ENCODE data around the gene RASL11B. TPM values are rescaled to one million over a fixed set of nuclear protein-coding genes. Genes with fewer than 3 reads are reported as not detected.

RASL11B gene
- total and polyA plus RNA-seq, 2 of the 13 experiments (the other 11 are each of a cell fraction or from before 2014, with no cell fraction given), result 0.07 to 0.20 TPM

DNA sequence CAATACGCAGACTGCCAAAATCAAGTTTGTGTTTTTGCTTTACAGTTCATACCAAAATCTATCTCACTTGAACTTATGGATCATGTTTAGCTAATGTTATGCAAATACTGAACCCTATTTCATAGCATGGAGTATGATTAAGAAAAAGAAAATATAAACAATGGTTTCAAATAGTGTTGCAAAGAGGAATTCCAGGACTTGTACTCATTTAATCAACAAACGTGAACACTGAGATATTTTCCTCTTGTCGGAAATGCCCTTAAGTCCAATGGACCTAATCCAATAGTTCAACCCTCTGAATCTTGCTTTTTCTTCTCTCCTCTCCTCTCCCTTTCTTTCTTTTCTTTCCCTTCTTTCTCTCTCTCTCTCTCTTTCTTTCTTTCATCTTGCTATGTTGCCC is 30.8 kb downstream of the RASL11B start:
- H3K9me3 ChIP-seq (ENCODE audit: low read length), result no peaks in the 10 kb centered on the region
- no peak overlapping the region for H3K9ac ChIP-seq (ENCODE audit: insufficient read depth, low read depth, low read length)
- H2AFZ ChIP-seq (ENCODE audit: low read length), result no peak overlapping the region
- no peak for TF ChIP-seq DNMT1 (CRISPR knock-in tag; IDR thresholded peaks at IDR 0.05)
- no peak for TF ChIP-seq ZC3H13 (CRISPR knock-in tag; IDR thresholded peaks at IDR 0.05)
- TF ChIP-seq SP4 (CRISPR knock-in tag; IDR thresholded peaks at IDR 0.05), result no peak
- TF ChIP-seq ZBTB42 (CRISPR knock-in tag; IDR thresholded peaks at IDR 0.05), result no peak
- CTCF ChIA-PET (ENCODE audit: low intra/inter-chr PET ratio, low total read pairs), result no interaction called here
- POLR2A ChIA-PET, result no interaction called here
- BruUV-seq (replicated peaks), result no TSS peak
- H3K36me3 ChIP-seq (replicated peaks in 1 of 2; ENCODE audit: control insufficient read depth in 1 of 2, insufficient read depth in 2 of 2, low read length in 2 of 2), result no peaks in the 10 kb centered on the region
- no peak overlapping the region for H3K4me3 ChIP-seq (replicated peaks in 1 of 3; ENCODE audit: insufficient read depth in 1 of 3, low read depth in 2 of 3, low read length in 3 of 3)
- H3K4me1 ChIP-seq (ENCODE audit: insufficient read depth, low read length), result no peaks in the 10 kb centered on the region
- intact Hi-C loops (cut with micrococcal nuclease; ENCODE audit: unreplicated experiment) (no loop called here), in situ Hi-C loops (cut with HindIII; ENCODE audit: extremely low pct_ligation_motif_present, low pct_unique_long_range_greater_than_20kb) (no loop called here)
- WGBS (ENCODE audit: low lambda C conversion rate), result 77% methylated on average over 3 of the region's 3 CpGs
- H4K20me1 ChIP-seq (ENCODE audit: insufficient read depth, low read length), result no peaks in the 10 kb centered on the region
- no peak overlapping the region for H3K27ac ChIP-seq (ENCODE audit: extremely low read length, insufficient read depth, low read length)
- FAIRE-seq, result no peak
- no peaks in the 10 kb centered on the region for H3K27me3 ChIP-seq (ENCODE audit: control insufficient read depth in 1 of 2, insufficient read depth in 2 of 2, low read length in 2 of 2)
- ATAC-seq, result no peak
- no peak overlapping the region for H3K4me2 ChIP-seq (ENCODE audit: low read depth, low read length)
- no peaks in the 10 kb centered on the region for H3K79me2 ChIP-seq (ENCODE audit: insufficient read depth, low read length)
- no peak for DNase-seq (ENCODE audit: low spot score)

- H3K9ac ChIP-seq (ENCODE audit: insufficient read depth, low read depth, low read length), result no peak overlapping the region
- no peaks in the 10 kb centered on the region for H3K9me3 ChIP-seq (ENCODE audit: low read length)
- no peak overlapping the region for H3K27ac ChIP-seq (ENCODE audit: extremely low read length, insufficient read depth, low read length)
- no TSS peak for BruUV-seq (replicated peaks)
- CTCF ChIA-PET (ENCODE audit: low intra/inter-chr PET ratio, low total read pairs), result no interaction called here
- no peaks in the 10 kb centered on the region for H3K27me3 ChIP-seq (ENCODE audit: control insufficient read depth in 1 of 2, insufficient read depth in 2 of 2, low read length in 2 of 2)
- H2AFZ ChIP-seq (ENCODE audit: low read length), result no peak overlapping the region
- FAIRE-seq (no peak), ATAC-seq (no peak), DNase-seq (ENCODE audit: low spot score) (no peak)
- POLR2A ChIA-PET, result no interaction called here
- H3K4me2 ChIP-seq (ENCODE audit: low read depth, low read length), result no peak overlapping the region
- in situ Hi-C loops (cut with HindIII; ENCODE audit: extremely low pct_ligation_motif_present, low pct_unique_long_range_greater_than_20kb), result no loop called here
- no peaks in the 10 kb centered on the region for H3K79me2 ChIP-seq (ENCODE audit: insufficient read depth, low read length)
- no peaks in the 10 kb centered on the region for H4K20me1 ChIP-seq (ENCODE audit: insufficient read depth, low read length)
- no peak overlapping the region for H3K4me3 ChIP-seq (replicated peaks in 1 of 3; ENCODE audit: insufficient read depth in 1 of 3, low read depth in 2 of 3, low read length in 3 of 3)
- 100% methylated on average over 1 of the region's 1 CpG for WGBS (ENCODE audit: low lambda C conversion rate)
- no peaks in the 10 kb centered on the region for H3K36me3 ChIP-seq (replicated peaks in 1 of 2; ENCODE audit: control insufficient read depth in 1 of 2, insufficient read depth in 2 of 2, low read length in 2 of 2)
- no peaks in the 10 kb centered on the region for H3K4me1 ChIP-seq (ENCODE audit: insufficient read depth, low read length)
- intact Hi-C loops (cut with micrococcal nuclease; ENCODE audit: unreplicated experiment), result no loop called here
- no peak for TF ChIP-seq STAT6 (CRISPR knock-in tag; IDR thresholded peaks at IDR 0.05; ENCODE audit: borderline replicate concordance)
- TF ChIP-seq RFX5 (IDR thresholded peaks at IDR 0.05; ENCODE audit: low read depth, low read length), result no peak
- no peak for TF ChIP-seq ZNF432 (CRISPR knock-in tag; IDR thresholded peaks at IDR 0.05; ENCODE audit: borderline replicate concordance)
- no peak for TF ChIP-seq ZSCAN9 (CRISPR knock-in tag; IDR thresholded peaks at IDR 0.05; ENCODE audit: borderline replicate concordance)
- TF ChIP-seq, protein P1, sequence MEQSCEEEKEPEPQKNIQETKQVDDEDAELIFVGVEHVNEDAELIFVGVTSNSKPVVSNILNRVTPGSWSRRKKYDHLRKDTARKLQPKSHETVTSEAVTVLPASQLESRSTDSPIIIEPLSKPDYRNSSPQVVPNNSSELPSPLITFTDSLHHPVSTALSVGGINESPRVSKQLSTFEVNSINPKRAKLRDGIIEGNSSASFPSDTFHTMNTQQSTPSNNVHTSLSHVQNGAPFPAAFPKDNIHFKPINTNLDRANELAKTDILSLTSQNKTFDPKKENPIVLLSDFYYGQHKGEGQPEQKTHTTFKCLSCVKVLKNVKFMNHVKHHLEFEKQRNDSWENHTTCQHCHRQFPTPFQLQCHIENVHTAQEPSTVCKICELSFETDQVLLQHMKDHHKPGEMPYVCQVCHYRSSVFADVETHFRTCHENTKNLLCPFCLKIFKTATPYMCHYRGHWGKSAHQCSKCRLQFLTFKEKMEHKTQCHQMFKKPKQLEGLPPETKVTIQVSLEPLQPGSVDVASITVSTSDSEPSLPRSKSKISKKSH (CRISPR knock-in tag; IDR thresholded peaks at IDR 0.05; ENCODE audit: borderline replicate concordance), result no peak
- no peak for TF ChIP-seq MAZ (IDR thresholded peaks at IDR 0.05; ENCODE audit: borderline replicate concordance, low read depth, low read length)
- no peak for TF ChIP-seq MAZ (CRISPR knock-in tag; IDR thresholded peaks at IDR 0.05; ENCODE audit: low read depth)
- no peak for TF ChIP-seq ZNF34 (CRISPR knock-in tag; IDR thresholded peaks at IDR 0.05; ENCODE audit: borderline replicate concordance)
- TF ChIP-seq, protein P2, sequence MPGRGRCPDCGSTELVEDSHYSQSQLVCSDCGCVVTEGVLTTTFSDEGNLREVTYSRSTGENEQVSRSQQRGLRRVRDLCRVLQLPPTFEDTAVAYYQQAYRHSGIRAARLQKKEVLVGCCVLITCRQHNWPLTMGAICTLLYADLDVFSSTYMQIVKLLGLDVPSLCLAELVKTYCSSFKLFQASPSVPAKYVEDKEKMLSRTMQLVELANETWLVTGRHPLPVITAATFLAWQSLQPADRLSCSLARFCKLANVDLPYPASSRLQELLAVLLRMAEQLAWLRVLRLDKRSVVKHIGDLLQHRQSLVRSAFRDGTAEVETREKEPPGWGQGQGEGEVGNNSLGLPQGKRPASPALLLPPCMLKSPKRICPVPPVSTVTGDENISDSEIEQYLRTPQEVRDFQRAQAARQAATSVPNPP (CRISPR knock-in tag; IDR thresholded peaks at IDR 0.05), result no peak
- no peak for TF ChIP-seq MED13 (CRISPR knock-in tag; IDR thresholded peaks at IDR 0.05)
- TF ChIP-seq PRPF4 (IDR thresholded peaks at IDR 0.05; ENCODE audit: low read depth, low read length, poor library complexity, severe bottlenecking), result no peak
These were observed 32.3 kb downstream of the RASL11B start for GRCh38 chr4:52894443-52894842.

All from HepG2 (cell line).